H1 (cell line): ENCODE data around the gene TFF2.

Experiments
- BRCA1 ChIP-seq: IDR thresholded peaks from 2 replicates; pipeline ENCODE4 v1.6.1; 2012; ENCODE audit warnings: low read depth, low read length, improper control_type of control experiment
- CTCF ChIP-seq, 3 experiments: IDR thresholded peaks; 1 replicate in 2 of 3; 2 replicates in 1 of 3; pipeline versions ENCODE4 v1.5.1 to v1.6.1; 2011; ENCODE audit warnings: low read length in 3 of 3, mild to moderate bottlenecking in 3 of 3, inconsistent platforms in 2 of 3, low read depth in 1 of 3, moderate library complexity in 1 of 3; ENCODE audit not compliant: insufficient read depth in 1 of 3; ENCODE audit errors: control extremely low read depth in 1 of 3
- EP300 ChIP-seq, 2 experiments: IDR thresholded peaks; 1 replicate in 1 of 2; 2 replicates in 1 of 2; pipeline ENCODE4 v1.6.1; 2011 to 2012; ENCODE audit warnings: low read depth in 2 of 2, low read length in 2 of 2, mild to moderate bottlenecking in 2 of 2, borderline replicate concordance in 1 of 2, inconsistent platforms in 1 of 2, moderate library complexity in 1 of 2
- JUND ChIP-seq: IDR thresholded peaks from 2 replicates; pipeline ENCODE4 v1.6.1; 2011; ENCODE audit warnings: mild to moderate bottlenecking, improper control_type of control experiment, low read length
- POLR2A ChIP-seq, 2 experiments: IDR thresholded peaks; 1 replicate in 1 of 2; 2 replicates in 1 of 2; pipeline ENCODE4 v1.6.1; 2011; ENCODE audit warnings: low read depth in 2 of 2, low read length in 2 of 2, mild to moderate bottlenecking in 2 of 2; ENCODE audit errors: control extremely low read depth in 1 of 2
- POLR2AphosphoS5 ChIP-seq: IDR thresholded peaks from 2 replicates; pipeline ENCODE4 v1.6.1; 2011; ENCODE audit warnings: low read depth, low read length
- SIN3A ChIP-seq, 2 experiments: IDR thresholded peaks in 1 of 2; conservative IDR thresholded peaks in 1 of 2; 2 replicates each; pipeline ENCODE4 v1.6.1; 2011 to 2012; ENCODE audit warnings: low read length in 2 of 2, improper control_type of control experiment in 1 of 2, low read depth in 1 of 2, mild to moderate bottlenecking in 1 of 2
- SP1 ChIP-seq: IDR thresholded peaks from 2 replicates; pipeline ENCODE4 v1.6.1; 2011; ENCODE audit warnings: low read depth, low read length
- TF ChIP-seq, protein P1 (sequence below): IDR thresholded peaks from 2 replicates; pipeline ENCODE4 v1.6.1; 2012; ENCODE audit warnings: inconsistent platforms

GRCh38 chr21:42395302-42395701, 44.5 kb upstream of the TFF2 start:
- TF ChIP-seq SP1 (no peak), BRCA1 (no peak), SIN3A (conservative IDR thresholded peaks at IDR 0.05 in 1 of 2, IDR thresholded peaks at IDR 0.05 in 1 of 2; ENCODE audit: low read depth in 1 of 2, low read length in 2 of 2) (no peak), CTCF (IDR thresholded peaks at IDR 0.05; ENCODE audit: control extremely low read depth in 1 of 3, insufficient read depth in 1 of 3, low read depth in 1 of 3, low read length in 3 of 3) (no peak), EP300 (IDR thresholded peaks at IDR 0.05; ENCODE audit: borderline replicate concordance in 1 of 2, low read depth in 2 of 2, low read length in 2 of 2) (no peak), JUND (no peak), POLR2AphosphoS5 (no peak), POLR2A (IDR thresholded peaks at IDR 0.05; ENCODE audit: control extremely low read depth in 1 of 2, low read depth in 2 of 2, low read length in 2 of 2) (no peak)
- TF ChIP-seq, protein P1, sequence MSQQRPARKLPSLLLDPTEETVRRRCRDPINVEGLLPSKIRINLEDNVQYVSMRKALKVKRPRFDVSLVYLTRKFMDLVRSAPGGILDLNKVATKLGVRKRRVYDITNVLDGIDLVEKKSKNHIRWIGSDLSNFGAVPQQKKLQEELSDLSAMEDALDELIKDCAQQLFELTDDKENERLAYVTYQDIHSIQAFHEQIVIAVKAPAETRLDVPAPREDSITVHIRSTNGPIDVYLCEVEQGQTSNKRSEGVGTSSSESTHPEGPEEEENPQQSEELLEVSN, result no peak
